ENCODE measurements around the gene LRRC41. TPM values are rescaled to one million over a fixed set of nuclear protein-coding genes. Genes with fewer than 3 reads are reported as not detected.

Gene LRRC41
- total RNA-seq, 1 experiment from 2014 or later = 66.3 TPM

DNA sequence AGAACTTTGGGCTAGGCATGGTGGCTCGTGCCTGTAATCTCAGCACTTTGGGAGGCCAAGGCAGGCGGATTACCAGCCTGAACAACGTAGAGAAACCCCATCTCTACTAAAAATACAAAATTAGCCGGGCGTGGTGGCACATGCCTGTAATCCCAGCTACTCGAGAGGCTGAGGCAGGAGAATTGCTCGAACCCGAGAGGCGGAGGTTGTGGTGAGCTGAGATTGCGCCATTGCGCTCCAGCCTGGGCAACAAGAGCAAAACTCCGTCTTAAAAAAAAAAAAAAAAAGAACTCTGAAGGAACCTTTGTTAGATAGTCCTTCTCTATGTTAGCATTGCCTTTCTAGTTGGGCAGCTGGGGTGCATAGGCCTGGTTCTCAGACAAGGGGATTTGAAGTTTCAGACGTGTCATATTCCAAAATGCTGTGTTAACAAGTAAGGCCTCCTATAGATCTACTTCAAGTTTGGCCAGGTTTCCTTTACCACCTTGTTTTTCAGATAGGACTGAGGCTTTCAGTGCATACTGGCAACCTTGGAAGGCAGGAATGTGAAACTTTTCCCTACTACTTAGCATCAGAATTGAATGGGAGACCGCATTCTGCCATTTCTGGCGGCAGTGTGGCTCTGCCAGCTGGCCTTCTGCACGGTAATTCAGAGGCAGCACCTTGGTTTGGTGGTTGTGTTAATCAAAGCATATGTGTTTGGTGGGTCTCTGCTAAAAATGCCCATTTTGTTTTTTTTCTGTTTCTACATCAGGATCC is 6.2 kb upstream of the LRRC41 start:
- Histone ChIP-seq H3K36me3 (ENCODE audit: low read depth) (peaks cover 57% of the 10 kb centered on the region), H2AFZ (no peak overlapping the region), H3K27ac (no peak overlapping the region), H3K79me2 (ENCODE audit: low read depth) (peaks cover 57% of the 10 kb centered on the region), H3K4me2 (no peak overlapping the region), H4K20me1 (ENCODE audit: insufficient read depth) (peaks cover 54% of the 10 kb centered on the region), H3K4me3 (no peak overlapping the region), H3K9me3 (ENCODE audit: insufficient read depth, low read depth) (no peaks in the 10 kb centered on the region), H3K4me1 (replicated peaks; ENCODE audit: insufficient read depth) (peaks cover 22% of the 10 kb centered on the region), H3F3A (ENCODE audit: insufficient read depth, low read depth) (peaks cover 34% of the 10 kb centered on the region), H3K27me3 (ENCODE audit: insufficient read depth, low read depth) (no peaks in the 10 kb centered on the region), H3K9me2 (ENCODE audit: insufficient read depth) (no peaks in the 10 kb centered on the region)
- intact Hi-C loops (cut with micrococcal nuclease; ENCODE audit: unreplicated experiment) = no loop called here
- POLR2A ChIA-PET (ENCODE audit: unreplicated experiment) = no interaction called here
- TF ChIP-seq, protein P1, sequence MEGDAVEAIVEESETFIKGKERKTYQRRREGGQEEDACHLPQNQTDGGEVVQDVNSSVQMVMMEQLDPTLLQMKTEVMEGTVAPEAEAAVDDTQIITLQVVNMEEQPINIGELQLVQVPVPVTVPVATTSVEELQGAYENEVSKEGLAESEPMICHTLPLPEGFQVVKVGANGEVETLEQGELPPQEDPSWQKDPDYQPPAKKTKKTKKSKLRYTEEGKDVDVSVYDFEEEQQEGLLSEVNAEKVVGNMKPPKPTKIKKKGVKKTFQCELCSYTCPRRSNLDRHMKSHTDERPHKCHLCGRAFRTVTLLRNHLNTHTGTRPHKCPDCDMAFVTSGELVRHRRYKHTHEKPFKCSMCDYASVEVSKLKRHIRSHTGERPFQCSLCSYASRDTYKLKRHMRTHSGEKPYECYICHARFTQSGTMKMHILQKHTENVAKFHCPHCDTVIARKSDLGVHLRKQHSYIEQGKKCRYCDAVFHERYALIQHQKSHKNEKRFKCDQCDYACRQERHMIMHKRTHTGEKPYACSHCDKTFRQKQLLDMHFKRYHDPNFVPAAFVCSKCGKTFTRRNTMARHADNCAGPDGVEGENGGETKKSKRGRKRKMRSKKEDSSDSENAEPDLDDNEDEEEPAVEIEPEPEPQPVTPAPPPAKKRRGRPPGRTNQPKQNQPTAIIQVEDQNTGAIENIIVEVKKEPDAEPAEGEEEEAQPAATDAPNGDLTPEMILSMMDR (conservative IDR thresholded peaks at IDR 0.05) = no peak
- TF ChIP-seq EZH2 (IDR thresholded peaks at IDR 0.05; ENCODE audit: low read depth) = no peak
- CTCF ChIA-PET = no interaction called here
- BruUV-seq (replicated peaks) = no TSS peak
- DNase-seq = no peak

DNA sequence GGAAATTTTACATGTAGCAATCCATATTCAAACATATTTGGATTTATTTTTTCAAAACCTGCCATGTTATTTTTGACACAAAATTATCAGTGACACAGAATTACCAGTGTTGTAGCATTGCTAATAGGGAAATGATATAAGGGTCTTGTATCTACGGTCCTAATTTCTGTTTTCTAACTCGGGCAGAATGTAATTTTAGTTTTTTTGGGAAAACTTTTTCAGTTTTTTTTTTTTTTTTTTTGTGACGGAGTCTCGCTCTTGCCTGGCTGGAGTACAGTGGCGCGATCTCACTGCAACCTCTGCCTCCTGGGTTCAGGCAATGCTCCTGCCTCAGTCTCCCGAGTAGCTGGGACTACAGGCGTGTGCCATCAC is 2.7 kb upstream of the LRRC41 start:
- no TSS peak for BruUV-seq (replicated peaks)
- Histone ChIP-seq H3F3A (ENCODE audit: insufficient read depth, low read depth) (peaks cover 11% of the 10 kb centered on the region), H3K9me2 (ENCODE audit: insufficient read depth) (no peaks in the 10 kb centered on the region), H3K4me2 (peak overlapping the region; percentile 98), H2AFZ (no peak overlapping the region), H4K20me1 (ENCODE audit: insufficient read depth) (peaks cover 55% of the 10 kb centered on the region), H3K27me3 (ENCODE audit: insufficient read depth, low read depth) (no peaks in the 10 kb centered on the region), H3K9me3 (ENCODE audit: insufficient read depth, low read depth) (no peaks in the 10 kb centered on the region), H3K79me2 (ENCODE audit: low read depth) (peaks cover 87% of the 10 kb centered on the region), H3K27ac (no peak overlapping the region), H3K36me3 (ENCODE audit: low read depth) (peaks cover 34% of the 10 kb centered on the region), H3K4me1 (replicated peaks; ENCODE audit: insufficient read depth) (peaks cover 26% of the 10 kb centered on the region), H3K4me3 (no peak overlapping the region)
- POLR2A ChIA-PET (ENCODE audit: unreplicated experiment) = no interaction called here
- CTCF ChIA-PET = no interaction called here
- intact Hi-C loops (cut with micrococcal nuclease; ENCODE audit: unreplicated experiment) = no loop called here
- DNase-seq = no peak
- no peak for TF ChIP-seq EZH2 (IDR thresholded peaks at IDR 0.05; ENCODE audit: low read depth)
- TF ChIP-seq, protein P1 (conservative IDR thresholded peaks at IDR 0.05) = no peak

DNA sequence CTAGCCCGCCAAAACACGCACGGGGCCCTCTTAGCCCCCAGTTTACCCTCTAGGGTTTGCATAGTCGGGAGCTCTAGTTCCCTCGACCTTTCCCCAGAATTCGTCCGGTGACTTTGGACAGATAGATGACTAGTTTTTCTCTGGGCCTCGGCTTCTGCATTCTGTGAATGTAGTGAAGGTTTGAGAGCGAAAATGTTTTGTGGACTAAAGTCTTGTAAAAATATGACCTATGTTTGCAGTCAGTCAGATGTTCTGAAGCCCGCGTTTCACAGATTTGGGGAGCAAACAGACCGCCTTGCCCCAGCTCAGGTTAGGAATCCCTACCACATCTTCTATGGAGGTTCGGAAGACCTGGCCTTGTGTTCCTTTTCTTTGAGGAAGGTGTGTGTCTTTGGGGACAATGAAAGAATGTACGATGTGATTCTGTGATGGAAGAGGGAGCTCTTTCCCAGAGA is 483 bp upstream of the LRRC41 start:
- intact Hi-C loops (cut with micrococcal nuclease; ENCODE audit: unreplicated experiment) = loop anchor here (1.0 to 2.0 kb wide), 4 partner anchors 36 to 123 kb away; partner anchors contain the start of genes NSUN4 and RAD54L
- Histone ChIP-seq H3K9me2 (ENCODE audit: insufficient read depth) (no peaks in the 10 kb centered on the region), H3K79me2 (ENCODE audit: low read depth) (peaks cover 96% of the 10 kb centered on the region), H3K27ac (peak overlapping the region; percentile 87), H3K4me3 (peak overlapping the region; percentile 95), H3F3A (ENCODE audit: insufficient read depth, low read depth) (peaks cover 9% of the 10 kb centered on the region), H3K9me3 (ENCODE audit: insufficient read depth, low read depth) (no peaks in the 10 kb centered on the region), H3K36me3 (ENCODE audit: low read depth) (peaks cover 23% of the 10 kb centered on the region), H4K20me1 (ENCODE audit: insufficient read depth) (peaks cover 46% of the 10 kb centered on the region), H3K4me2 (peak overlapping the region; percentile 98), H2AFZ (peak overlapping the region; percentile 93), H3K27me3 (ENCODE audit: insufficient read depth, low read depth) (no peaks in the 10 kb centered on the region), H3K4me1 (replicated peaks; ENCODE audit: insufficient read depth) (peaks cover 35% of the 10 kb centered on the region)
- ChIA-PET CTCF (interaction anchor here (1.5 kb wide), 1 partner anchor 45 kb away, joined by 5 read pairs; no protein-coding TSS in a partner anchor), POLR2A (ENCODE audit: unreplicated experiment) (interaction anchor here (0.6 to 0.8 kb wide), 2 partner anchors 14 to 617 kb away, joined by 3 to 25 read pairs; no protein-coding TSS in a partner anchor)
- TF ChIP-seq EZH2 (IDR thresholded peaks at IDR 0.05; ENCODE audit: low read depth) = no peak
- TF ChIP-seq, protein P1 (conservative IDR thresholded peaks at IDR 0.05) = no peak
- no peak for DNase-seq
- BruUV-seq (replicated peaks) = TSS peak; percentile 61
